ENCODE results near the gene POLR2I. TPM values are rescaled to one million over a fixed set of nuclear protein-coding genes. Genes with fewer than 3 reads are reported as not detected.
"Not testable (repeated sequence)": the region's sequence is repeated elsewhere in the genome, so short reads cannot be mapped to it uniquely, and the experiment has no call there.

Gene POLR2I
- total RNA-seq, 1 experiment from 2014 or later = 165 TPM

DNA sequence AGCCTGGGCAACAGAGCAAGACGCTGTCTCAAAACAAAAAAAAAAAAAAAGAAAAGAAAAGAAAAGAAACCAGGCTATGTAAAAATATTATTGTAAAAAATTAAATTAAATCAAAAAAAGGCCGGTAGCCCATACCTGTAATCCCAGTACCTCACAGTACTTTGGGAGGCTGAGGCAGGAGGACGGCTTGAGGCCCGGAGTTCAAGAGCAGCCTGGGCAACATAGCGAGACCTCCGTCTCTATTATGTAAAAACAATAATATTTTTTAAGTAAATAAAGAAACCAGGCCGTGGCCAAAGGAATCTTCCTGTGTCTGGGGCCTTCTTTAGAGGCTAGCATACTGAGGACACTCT is 24.4 kb upstream of the POLR2I start (continued):
- TF ChIP-seq, protein P1, sequence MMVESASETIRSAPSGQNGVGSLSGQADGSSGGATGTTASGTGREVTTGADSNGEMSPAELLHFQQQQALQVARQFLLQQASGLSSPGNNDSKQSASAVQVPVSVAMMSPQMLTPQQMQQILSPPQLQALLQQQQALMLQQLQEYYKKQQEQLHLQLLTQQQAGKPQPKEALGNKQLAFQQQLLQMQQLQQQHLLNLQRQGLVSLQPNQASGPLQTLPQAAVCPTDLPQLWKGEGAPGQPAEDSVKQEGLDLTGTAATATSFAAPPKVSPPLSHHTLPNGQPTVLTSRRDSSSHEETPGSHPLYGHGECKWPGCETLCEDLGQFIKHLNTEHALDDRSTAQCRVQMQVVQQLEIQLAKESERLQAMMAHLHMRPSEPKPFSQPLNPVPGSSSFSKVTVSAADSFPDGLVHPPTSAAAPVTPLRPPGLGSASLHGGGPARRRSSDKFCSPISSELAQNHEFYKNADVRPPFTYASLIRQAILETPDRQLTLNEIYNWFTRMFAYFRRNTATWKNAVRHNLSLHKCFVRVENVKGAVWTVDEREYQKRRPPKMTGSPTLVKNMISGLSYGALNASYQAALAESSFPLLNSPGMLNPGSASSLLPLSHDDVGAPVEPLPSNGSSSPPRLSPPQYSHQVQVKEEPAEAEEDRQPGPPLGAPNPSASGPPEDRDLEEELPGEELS (CRISPR knock-in tag; IDR thresholded peaks at IDR 0.05) = no peak
- TF ChIP-seq, protein P2, sequence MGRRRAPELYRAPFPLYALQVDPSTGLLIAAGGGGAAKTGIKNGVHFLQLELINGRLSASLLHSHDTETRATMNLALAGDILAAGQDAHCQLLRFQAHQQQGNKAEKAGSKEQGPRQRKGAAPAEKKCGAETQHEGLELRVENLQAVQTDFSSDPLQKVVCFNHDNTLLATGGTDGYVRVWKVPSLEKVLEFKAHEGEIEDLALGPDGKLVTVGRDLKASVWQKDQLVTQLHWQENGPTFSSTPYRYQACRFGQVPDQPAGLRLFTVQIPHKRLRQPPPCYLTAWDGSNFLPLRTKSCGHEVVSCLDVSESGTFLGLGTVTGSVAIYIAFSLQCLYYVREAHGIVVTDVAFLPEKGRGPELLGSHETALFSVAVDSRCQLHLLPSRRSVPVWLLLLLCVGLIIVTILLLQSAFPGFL (CRISPR knock-in tag; IDR thresholded peaks at IDR 0.05; ENCODE audit: borderline replicate concordance) = no peak

DNA sequence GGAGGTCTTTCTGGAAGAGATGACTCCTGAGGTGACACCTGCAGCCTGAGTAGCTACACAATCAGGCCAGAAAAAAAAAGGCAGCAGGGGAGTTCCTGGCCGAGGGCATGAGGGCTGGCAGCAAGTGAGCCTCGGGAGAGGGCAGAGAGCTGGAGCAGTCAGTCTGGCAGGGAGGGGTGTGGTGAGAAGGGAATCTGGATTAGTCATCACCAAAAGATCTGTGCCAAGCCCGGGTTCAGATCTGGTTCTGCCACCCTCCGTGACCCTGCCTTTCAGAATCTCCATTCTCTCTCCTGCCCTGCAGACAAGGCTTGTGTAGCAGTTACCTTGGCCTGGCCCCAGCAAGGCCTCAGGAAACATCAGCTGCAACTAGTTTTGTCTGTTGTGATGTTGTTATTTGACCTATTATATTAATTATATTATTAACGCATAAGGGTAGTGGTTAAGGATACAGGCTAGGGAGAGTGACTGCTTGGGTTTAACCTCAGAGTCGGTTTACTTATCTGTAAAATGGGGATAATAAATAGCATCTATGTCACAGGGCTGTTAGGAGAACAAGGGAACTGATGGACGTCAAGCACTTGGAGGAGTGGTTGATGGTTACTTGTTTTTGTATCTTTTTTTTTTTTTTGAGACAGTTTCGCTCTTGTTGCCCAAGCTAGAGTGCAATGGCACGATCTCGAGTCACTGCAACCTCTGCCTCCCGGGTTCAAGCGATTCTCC is 22.4 kb upstream of the POLR2I start:
- H3K36me3 Mint-ChIP-seq = peaks cover 7% of the 10 kb centered on the region
- no peaks in the 10 kb centered on the region for H3K9me3 Mint-ChIP-seq
- TF ChIP-seq SMAD4 (CRISPR knock-in tag; IDR thresholded peaks at IDR 0.05) (no peak), ZNF317 (CRISPR knock-in tag; IDR thresholded peaks at IDR 0.05; ENCODE audit: borderline replicate concordance, low read depth) (no peak), EMX1 (CRISPR knock-in tag; IDR thresholded peaks at IDR 0.05) (no peak), FOXP1 (CRISPR knock-in tag; IDR thresholded peaks at IDR 0.05; ENCODE audit: borderline replicate concordance) (no peak), TP53 (CRISPR knock-in tag; IDR thresholded peaks at IDR 0.05) (no peak)
- TF ChIP-seq, protein P3, sequence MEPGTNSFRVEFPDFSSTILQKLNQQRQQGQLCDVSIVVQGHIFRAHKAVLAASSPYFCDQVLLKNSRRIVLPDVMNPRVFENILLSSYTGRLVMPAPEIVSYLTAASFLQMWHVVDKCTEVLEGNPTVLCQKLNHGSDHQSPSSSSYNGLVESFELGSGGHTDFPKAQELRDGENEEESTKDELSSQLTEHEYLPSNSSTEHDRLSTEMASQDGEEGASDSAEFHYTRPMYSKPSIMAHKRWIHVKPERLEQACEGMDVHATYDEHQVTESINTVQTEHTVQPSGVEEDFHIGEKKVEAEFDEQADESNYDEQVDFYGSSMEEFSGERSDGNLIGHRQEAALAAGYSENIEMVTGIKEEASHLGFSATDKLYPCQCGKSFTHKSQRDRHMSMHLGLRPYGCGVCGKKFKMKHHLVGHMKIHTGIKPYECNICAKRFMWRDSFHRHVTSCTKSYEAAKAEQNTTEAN (CRISPR knock-in tag; IDR thresholded peaks at IDR 0.05) = no peak
- H3K4me1 Mint-ChIP-seq = peaks cover 14% of the 10 kb centered on the region
- DNase-seq (ENCODE audit: low spot score) = no peak
- CTCF ChIA-PET = interaction anchor here (2.4 kb wide), 1 partner anchor 9 kb away, joined by 22 read pairs; no protein-coding TSS in a partner anchor
- no peak overlapping the region for H3K4me3 Mint-ChIP-seq
- POLR2A ChIA-PET = interaction anchor here (1.6 kb wide), 1 partner anchor 9 kb away, joined by 3 read pairs; no protein-coding TSS in a partner anchor
- ATAC-seq = no peak
- H3K27me3 Mint-ChIP-seq (ENCODE audit: low read depth) = peaks cover 8% of the 10 kb centered on the region
- H3K27ac Mint-ChIP-seq = no peak overlapping the region

DNA sequence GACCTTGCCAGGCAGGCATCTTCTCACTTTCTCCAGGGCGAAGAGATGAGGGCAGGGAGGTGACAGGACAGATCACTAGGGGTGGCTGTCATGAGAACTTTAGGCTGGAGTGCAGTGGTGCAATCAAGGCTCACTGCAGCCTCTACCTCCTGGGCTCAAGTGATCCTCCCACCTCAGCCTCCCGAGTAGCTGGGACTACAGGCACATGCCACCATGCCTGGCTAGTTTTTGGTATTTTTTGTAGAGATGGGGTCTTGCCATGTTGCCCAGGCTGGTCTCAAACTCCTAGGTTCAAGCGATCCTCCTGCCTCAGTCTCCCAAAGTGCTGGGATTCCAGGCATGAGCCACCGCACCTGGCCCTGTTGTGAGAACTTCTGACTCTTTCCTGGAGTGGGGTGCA is 20.2 kb upstream of the POLR2I start:
- not testable (repeated sequence) for H3K9me3 Mint-ChIP-seq; H3K27me3 Mint-ChIP-seq (ENCODE audit: low read depth)

DNA sequence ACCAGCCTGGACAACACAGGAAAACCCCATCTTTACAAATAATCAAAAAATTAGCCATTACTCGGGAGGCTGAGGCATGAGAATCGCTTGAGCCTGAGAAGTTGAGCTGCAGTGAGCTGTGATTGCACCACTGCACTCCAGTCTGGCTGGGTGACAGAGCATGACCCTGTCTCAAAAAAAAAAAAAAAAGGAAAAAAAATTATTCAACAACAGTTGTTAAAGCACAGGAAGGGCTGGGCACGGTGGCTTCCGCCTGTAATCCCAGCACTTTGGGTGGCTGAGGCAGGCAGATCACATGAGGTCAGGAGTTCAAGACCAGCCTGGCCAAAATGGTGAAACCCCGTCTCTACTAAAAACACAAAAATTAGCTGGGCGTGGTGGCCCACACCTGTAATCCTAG is 16.5 kb upstream of the POLR2I start:
- H3K4me1 Mint-ChIP-seq; H3K27ac Mint-ChIP-seq; POLR2A ChIA-PET; CTCF ChIA-PET; H3K36me3 Mint-ChIP-seq; H3K9me3 Mint-ChIP-seq; H3K4me3 Mint-ChIP-seq; H3K27me3 Mint-ChIP-seq (ENCODE audit: low read depth); ATAC-seq; DNase-seq (ENCODE audit: low spot score): not testable (repeated sequence)

More for the DNA sequence above, 20.2 kb upstream of the POLR2I start:
- H3K36me3 Mint-ChIP-seq; H3K27ac Mint-ChIP-seq; ATAC-seq; DNase-seq (ENCODE audit: low spot score); CTCF ChIA-PET; H3K4me3 Mint-ChIP-seq: not testable (repeated sequence)
- POLR2A ChIA-PET = interaction anchor here (0.6 kb wide), 1 partner anchor 452 kb away, joined by 10 read pairs; no protein-coding TSS in a partner anchor
- H3K4me1 Mint-ChIP-seq = peaks cover 10% of the 10 kb centered on the region

DNA sequence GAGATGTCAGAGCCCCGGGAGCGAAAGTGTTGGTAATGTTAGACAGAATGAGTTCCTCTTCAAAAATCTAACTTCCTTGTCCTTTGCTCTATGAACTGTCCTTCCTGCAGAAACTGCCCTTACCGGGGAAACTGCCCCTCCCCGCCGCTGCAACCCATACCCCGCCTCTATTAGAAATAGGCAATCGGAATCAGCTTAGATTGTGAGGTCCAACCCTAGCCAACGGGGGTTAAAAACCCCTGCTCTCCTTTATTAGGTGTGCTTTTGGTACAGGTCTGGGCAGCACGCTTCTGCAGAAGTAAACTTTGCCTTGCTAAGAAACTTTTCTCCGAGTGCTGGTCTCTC is 13.7 kb upstream of the POLR2I start:
- Mint-ChIP-seq H3K27ac (peak overlapping the region; percentile 95), H3K4me1 (peaks cover 5% of the 10 kb centered on the region; the same call in 1 of the 2 replicates), H3K27me3 (ENCODE audit: low read depth) (no peaks in the 10 kb centered on the region), H3K9me3 (no peaks in the 10 kb centered on the region), H3K36me3 (peaks cover 20% of the 10 kb centered on the region), H3K4me3 (peak overlapping the region; percentile 85)
- peak; percentile 21 for ATAC-seq
- ChIA-PET POLR2A (interaction anchor here (0.9 to 1.8 kb wide), 6 partner anchors 8 to 46 kb away, joined by 3 to 9 read pairs (median 4); partner anchors contain the start of genes CAPNS1, POLR2I and TBCB), CTCF (interaction anchor here (0.6 to 3.7 kb wide), 36 partner anchors 8 to 361 kb away, joined by 3 to 44 read pairs (median 4); partner anchors contain the start of genes CAPNS1, COX7A1, OVOL3 and POLR2I)
- peak; percentile 44 for DNase-seq (ENCODE audit: low spot score)
- TF ChIP-seq PRRX2 (CRISPR knock-in tag; IDR thresholded peaks at IDR 0.05) (no peak), RORB (CRISPR knock-in tag; IDR thresholded peaks at IDR 0.05) (no peak), SMAD3 (CRISPR knock-in tag; IDR thresholded peaks at IDR 0.05; ENCODE audit: borderline replicate concordance) (no peak), GTF2I (CRISPR knock-in tag; conservative IDR thresholded peaks at IDR 0.05) (no peak), CREM (CRISPR knock-in tag; IDR thresholded peaks at IDR 0.05) (no peak), ETV6 (CRISPR knock-in tag; IDR thresholded peaks at IDR 0.05) (no peak), CBFB (CRISPR knock-in tag; IDR thresholded peaks at IDR 0.05; ENCODE audit: low read depth) (no peak), NFATC4 (CRISPR knock-in tag; IDR thresholded peaks at IDR 0.05) (no peak), NR2C2 (CRISPR knock-in tag; IDR thresholded peaks at IDR 0.05) (no peak), KAT7 (CRISPR knock-in tag; IDR thresholded peaks at IDR 0.05; ENCODE audit: borderline replicate concordance) (no peak), FOXJ3 (CRISPR knock-in tag; IDR thresholded peaks at IDR 0.05; ENCODE audit: borderline replicate concordance) (no peak), NFYB (CRISPR knock-in tag; conservative IDR thresholded peaks at IDR 0.05; ENCODE audit: low read depth) (no peak)
- TF ChIP-seq, protein P4, sequence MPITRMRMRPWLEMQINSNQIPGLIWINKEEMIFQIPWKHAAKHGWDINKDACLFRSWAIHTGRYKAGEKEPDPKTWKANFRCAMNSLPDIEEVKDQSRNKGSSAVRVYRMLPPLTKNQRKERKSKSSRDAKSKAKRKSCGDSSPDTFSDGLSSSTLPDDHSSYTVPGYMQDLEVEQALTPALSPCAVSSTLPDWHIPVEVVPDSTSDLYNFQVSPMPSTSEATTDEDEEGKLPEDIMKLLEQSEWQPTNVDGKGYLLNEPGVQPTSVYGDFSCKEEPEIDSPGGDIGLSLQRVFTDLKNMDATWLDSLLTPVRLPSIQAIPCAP (CRISPR knock-in tag; IDR thresholded peaks at IDR 0.05) = no peak
- TF ChIP-seq, protein P5, sequence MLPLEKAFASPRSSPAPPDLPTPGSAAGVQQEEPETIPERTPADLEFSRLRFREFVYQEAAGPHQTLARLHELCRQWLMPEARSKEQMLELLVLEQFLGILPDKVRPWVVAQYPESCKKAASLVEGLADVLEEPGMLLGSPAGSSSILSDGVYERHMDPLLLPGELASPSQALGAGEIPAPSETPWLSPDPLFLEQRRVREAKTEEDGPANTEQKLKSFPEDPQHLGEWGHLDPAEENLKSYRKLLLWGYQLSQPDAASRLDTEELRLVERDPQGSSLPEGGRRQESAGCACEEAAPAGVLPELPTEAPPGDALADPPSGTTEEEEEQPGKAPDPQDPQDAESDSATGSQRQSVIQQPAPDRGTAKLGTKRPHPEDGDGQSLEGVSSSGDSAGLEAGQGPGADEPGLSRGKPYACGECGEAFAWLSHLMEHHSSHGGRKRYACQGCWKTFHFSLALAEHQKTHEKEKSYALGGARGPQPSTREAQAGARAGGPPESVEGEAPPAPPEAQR (CRISPR knock-in tag; IDR thresholded peaks at IDR 0.05) = no peak

Data from WTC11 (cell line).